Hematopoietic multipotent progenitor cell treated with erythropoietin and hydrocortisone succinate and interleukin-3 and kit ligand, for 17 days (in vitro differentiated cells): ENCODE data around the gene B3GALT4.

Source experiments
- DNase-seq: peaks from one replicate; pipeline ENCODE4 v3.0.0-alpha.2; 2015; ENCODE audit warnings: low spot score

B3GALT4 gene

GRCh38 chr6:33315793-33316602 lies 39.1 kb downstream of the B3GALT4 start:
- DNase-seq = peak; percentile 3

GRCh38 chr6:33316603-33317418 lies 39.9 kb downstream of the B3GALT4 start:
- DNase-seq = no peak

- DNase-seq = peak; percentile 82
These were observed 40.4 kb downstream of the B3GALT4 start for GRCh38 chr6:33317419-33317668.

DNA sequence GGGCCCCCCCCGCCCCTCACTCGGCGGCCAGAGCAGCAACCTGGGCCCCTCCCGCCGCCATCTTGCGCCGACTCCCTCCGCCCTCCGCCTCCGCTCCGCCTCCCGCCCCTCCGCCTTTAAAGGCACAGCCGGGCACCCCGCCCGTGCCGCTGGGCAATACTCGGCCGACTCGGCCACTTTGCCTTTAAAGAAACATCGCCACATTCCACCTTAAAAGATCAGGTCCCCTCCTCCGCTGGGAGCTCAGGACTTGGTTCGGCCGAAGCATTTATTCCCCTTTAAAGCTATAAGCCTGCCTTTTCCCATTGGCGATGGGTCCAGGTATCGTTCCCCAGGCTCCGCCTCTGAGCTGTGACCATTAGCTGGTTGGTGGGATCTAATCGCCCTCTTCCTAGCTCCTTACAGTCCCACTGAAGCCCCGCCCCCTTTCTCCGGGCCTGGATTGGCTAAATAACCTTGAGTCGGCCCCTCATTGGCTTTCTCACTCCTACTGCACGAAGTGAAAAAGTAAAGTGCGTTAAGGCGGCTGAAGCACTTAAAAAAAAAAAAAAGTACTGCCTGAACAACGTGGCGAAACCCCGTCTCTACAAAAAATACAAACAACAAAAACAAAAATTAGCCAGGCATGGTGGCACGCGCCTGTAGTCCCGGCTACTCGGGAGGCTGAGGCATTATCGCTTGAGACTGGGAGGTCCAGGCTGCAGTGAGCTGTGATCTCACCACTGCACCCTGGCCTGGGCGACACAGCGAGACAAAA lies 40.9 kb downstream of the B3GALT4 start, which contains the start of gene ZBTB22:
Gene ZBTB22, minus strand, starts transcription at position 76 of the 757 bp plus-strand sequence. CDS start 828 bp downstream, outside the sequence.
- peak; percentile 99 for DNase-seq

- DNase-seq = no peak
These were observed 41.6 kb downstream of the B3GALT4 start for GRCh38 chr6:33318426-33319073.

GRCh38 chr6:33319939-33320314 lies 43.0 kb downstream of the B3GALT4 start:
- no peak for DNase-seq

- DNase-seq = no peak
These were observed 43.6 kb downstream of the B3GALT4 start for GRCh38 chr6:33320315-33321181.

- DNase-seq = no peak
These were observed 44.3 kb downstream of the B3GALT4 start for GRCh38 chr6:33321227-33321626.

DNA sequence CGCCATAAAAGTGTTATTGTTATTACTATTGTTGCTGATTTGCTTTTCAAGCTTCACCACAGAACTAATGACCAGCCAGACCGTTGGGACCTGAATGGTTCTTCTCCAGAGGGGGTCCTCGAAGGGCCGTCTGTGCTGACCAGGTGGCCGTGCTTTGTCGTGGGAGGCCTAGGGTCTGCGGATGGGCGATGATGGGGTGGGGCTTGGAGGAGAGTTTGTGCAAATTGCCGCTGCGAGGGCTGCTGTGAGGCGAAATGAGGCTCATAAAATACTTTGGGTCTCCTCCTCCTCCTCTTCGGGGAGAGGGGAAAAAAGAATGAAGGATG lies 46.7 kb downstream of the B3GALT4 start:
- no peak for DNase-seq

- no peak for DNase-seq
These were observed 47.2 kb downstream of the B3GALT4 start for GRCh38 chr6:33324125-33324524.
